Uterine smooth muscle cell (primary cell): Measurements from ENCODE around the gene OR1L6. TPM values are rescaled to one million over a fixed set of nuclear protein-coding genes. Genes with fewer than 3 reads are reported as not detected.

Source experiments
- total RNA-seq: library from RNA; depleted of rRNA; stranded (reverse); fragments of >200 nt; gene quantifications from 2 replicates; pipeline ENCODE4 v1.2.3, GENCODE V29; 2014

Gene OR1L6, protein sequence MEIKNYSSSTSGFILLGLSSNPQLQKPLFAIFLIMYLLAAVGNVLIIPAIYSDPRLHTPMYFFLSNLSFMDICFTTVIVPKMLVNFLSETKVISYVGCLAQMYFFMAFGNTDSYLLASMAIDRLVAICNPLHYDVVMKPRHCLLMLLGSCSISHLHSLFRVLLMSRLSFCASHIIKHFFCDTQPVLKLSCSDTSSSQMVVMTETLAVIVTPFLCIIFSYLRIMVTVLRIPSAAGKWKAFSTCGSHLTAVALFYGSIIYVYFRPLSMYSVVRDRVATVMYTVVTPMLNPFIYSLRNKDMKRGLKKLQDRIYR
- total RNA-seq, result not detected in 2 replicates

DNA sequence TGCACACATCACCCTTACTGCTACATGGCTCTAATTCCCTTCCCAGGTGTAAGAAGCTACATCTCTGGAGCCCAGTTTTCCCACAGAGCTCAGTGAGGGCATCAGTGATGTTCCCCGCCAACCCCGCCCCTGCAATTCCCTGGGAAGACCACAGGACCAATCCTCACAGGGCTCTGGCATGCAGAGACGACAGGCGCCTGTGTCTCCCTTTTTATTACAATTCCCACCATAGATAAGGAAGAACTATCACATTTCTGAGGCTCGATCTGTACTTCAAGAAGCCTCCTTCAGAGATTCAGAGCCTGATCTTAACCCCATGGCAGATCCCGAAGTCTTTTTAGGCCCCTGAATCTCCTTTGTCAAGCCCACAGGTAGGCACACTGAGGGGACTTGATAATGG lies at the start of gene OR1L6:
Gene OR1L6 (plus strand): TSS at position 301 of the 400 bp plus-strand sequence. CDS start 7,545 bp downstream, outside the sequence.

DNA sequence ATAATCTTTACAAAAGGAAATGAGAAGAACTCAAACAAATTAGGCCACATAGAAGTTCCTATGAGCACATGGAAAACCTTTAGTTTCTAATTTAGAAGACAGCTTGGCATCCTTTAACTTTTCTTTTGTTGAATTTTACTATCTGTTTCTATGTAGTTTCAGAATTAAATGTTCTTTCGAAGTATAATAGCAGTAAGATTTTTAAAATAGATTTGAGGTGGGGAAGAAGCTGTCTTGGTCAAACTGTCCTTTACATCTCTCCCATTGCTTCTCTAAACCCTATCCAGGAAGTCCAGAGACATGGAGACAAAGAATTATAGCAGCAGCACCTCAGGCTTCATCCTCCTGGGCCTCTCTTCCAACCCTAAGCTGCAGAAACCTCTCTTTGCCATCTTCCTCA lies 18.4 kb upstream of the OR1L6 start, which contains the start of gene OR1L4:
Gene OR1L4 (plus strand): TSS at position 301 of the 400 bp plus-strand sequence. CDS start 0 bp downstream, at position 301.

DNA sequence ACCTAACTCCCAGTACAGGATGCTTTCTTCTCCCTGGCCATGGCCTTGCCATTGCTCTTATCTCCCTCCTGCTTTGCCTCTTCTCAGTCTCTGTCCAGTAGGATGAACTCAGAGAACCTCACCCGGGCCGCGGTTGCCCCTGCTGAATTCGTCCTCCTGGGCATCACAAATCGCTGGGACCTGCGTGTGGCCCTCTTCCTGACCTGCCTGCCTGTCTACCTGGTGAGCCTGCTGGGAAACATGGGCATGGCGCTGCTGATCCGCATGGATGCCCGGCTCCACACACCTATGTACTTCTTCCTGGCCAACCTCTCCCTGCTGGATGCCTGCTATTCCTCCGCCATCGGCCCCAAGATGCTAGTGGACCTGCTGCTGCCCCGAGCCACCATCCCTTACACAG lies 46.7 kb downstream of the OR1L6 start, which contains the start of gene OR5C1:
Gene OR5C1 (plus strand): TSS at position 103 of the 400 bp plus-strand sequence. CDS start 0 bp downstream, at position 103.

Other genes starting within 250 kb of the OR1L6 start
- not detected in 2 replicates for gene OR1J2, start 231.5 kb upstream of the OR1L6 start, total RNA-seq
- gene OR1J4, start 223.2 kb upstream of the OR1L6 start, total RNA-seq, result not detected in 2 replicates
- not detected in 2 replicates for gene OR1N1, start 215.0 kb upstream of the OR1L6 start, total RNA-seq
- 0.50 TPM in 1 of 2 replicates, not detected in the other for gene OR1N2, start 189.2 kb upstream of the OR1L6 start, total RNA-seq
- gene OR1L8, start 158.9 kb upstream of the OR1L6 start, total RNA-seq, result not detected in 2 replicates
- gene OR1Q1, start 127.6 kb upstream of the OR1L6 start, total RNA-seq, result not detected in 2 replicates
- gene OR1B1, start 84.7 kb upstream of the OR1L6 start, total RNA-seq, result not detected in 2 replicates
- not detected in 2 replicates for gene OR1L1, start 80.6 kb upstream of the OR1L6 start, total RNA-seq
- gene OR1L3, start 67.2 kb upstream of the OR1L6 start, total RNA-seq, result not detected in 2 replicates
- not detected in 2 replicates for gene OR1L4, start 18.3 kb upstream of the OR1L6 start, total RNA-seq
- gene OR5C1, start 46.6 kb downstream of the OR1L6 start, total RNA-seq, result not detected in 2 replicates
- gene OR1K1, start 57.8 kb downstream of the OR1L6 start, total RNA-seq, result not detected in 2 replicates
- 46.1 and 50.6 TPM in 2 replicates for gene PDCL, start 86.3 kb downstream of the OR1L6 start, total RNA-seq
- gene RC3H2, start 163.1 kb downstream of the OR1L6 start, total RNA-seq, result 43.6 and 56.4 TPM in 2 replicates
- gene ZBTB6, start 171.0 kb downstream of the OR1L6 start, total RNA-seq, result 16.0 and 16.3 TPM in 2 replicates
- 4.0 and 5.5 TPM in 2 replicates for gene ZBTB26, start 189.2 kb downstream of the OR1L6 start, total RNA-seq
- gene RABGAP1, start 198.7 kb downstream of the OR1L6 start, total RNA-seq, result 37.5 and 50.5 TPM in 2 replicates